Neural progenitor cell (in vitro differentiated cells): ENCODE data around the gene H2BK1. TPM values are rescaled to one million over a fixed set of nuclear protein-coding genes. Genes with fewer than 3 reads are reported as not detected.
A peak's percentile ranks its signal among the peaks of the same experiment; 100 is the strongest.

Experiments
- DNase-seq: peaks from one replicate; pipeline ENCODE4 v3.0.0-alpha.2; 2016; ENCODE audit warnings: low spot score
- H2AFZ ChIP-seq: fragments of 200-600 bp; sonication (generic); replicated peaks from 2 replicates; pipeline ENCODE4 v1.6.1; 2016; ENCODE audit warnings: antibody characterized with exemption
- H3F3A ChIP-seq: fragments of 200-600 bp; sonication (generic); 2 replicates; pipeline ENCODE4 v1.6.1; 2016; ENCODE audit warnings: antibody characterized with exemption, low read depth
- H3K27ac ChIP-seq: fragments of 200-600 bp; sonication (generic); 2 replicates; pipeline ENCODE4 v1.5.1; 2016; ENCODE audit warnings: mild to moderate bottlenecking
- H3K27me3 ChIP-seq: fragments of 200-600 bp; sonication (generic); 2 replicates; pipeline ENCODE4 v1.6.1; 2016; ENCODE audit warnings: mild to moderate bottlenecking, moderate library complexity
- H3K36me3 ChIP-seq: fragments of 200-600 bp; sonication (generic); 2 replicates; pipeline ENCODE4 v1.5.1; 2016
- H3K4me1 ChIP-seq: fragments of 200-600 bp; sonication (generic); 2 replicates; pipeline ENCODE4 v1.6.1; 2016; ENCODE audit warnings: mixed run types
- H3K4me2 ChIP-seq: fragments of 200-600 bp; sonication (generic); 2 replicates; pipeline ENCODE4 v1.6.1; 2016
- H3K4me3 ChIP-seq: fragments of 200-600 bp; sonication (generic); 2 replicates; pipeline ENCODE4 v1.5.1; 2016
- H3K79me2 ChIP-seq: fragments of 200-600 bp; sonication (generic); 2 replicates; pipeline ENCODE4 v1.6.1; 2016; ENCODE audit warnings: low read depth
- H3K9ac ChIP-seq: fragments of 200-600 bp; sonication (generic); 2 replicates; pipeline ENCODE4 v1.6.1; 2016
- H3K9me3 ChIP-seq: fragments of 200-600 bp; sonication (generic); 2 replicates; pipeline ENCODE4 v1.5.1; 2016; ENCODE audit warnings: low read depth
- H4K20me1 ChIP-seq: fragments of 200-600 bp; sonication (generic); 2 replicates; pipeline ENCODE4 v1.6.1; 2016; ENCODE audit warnings: low read depth
- H3K27ac Mint-ChIP-seq: 3 replicates; pipeline ENCODE4 v1.8.0; 2021; ENCODE audit warnings: mixed read lengths
- H3K27me3 Mint-ChIP-seq: 2 replicates; pipeline ENCODE4 v1.8.0; 2022; ENCODE audit warnings: low read depth, mild to moderate bottlenecking, inconsistent platforms, moderate library complexity, mixed read lengths; ENCODE audit not compliant: insufficient read depth
- H3K36me3 Mint-ChIP-seq: 3 replicates; pipeline ENCODE4 v1.8.0; 2021; ENCODE audit warnings: mixed read lengths
- H3K4me1 Mint-ChIP-seq: 3 replicates; pipeline ENCODE4 v1.8.0; 2021; ENCODE audit warnings: mixed read lengths
- H3K4me3 Mint-ChIP-seq: 3 replicates; pipeline ENCODE4 v1.8.0; 2021; ENCODE audit warnings: mild to moderate bottlenecking, moderate library complexity, mixed read lengths
- H3K9me3 Mint-ChIP-seq: 3 replicates; pipeline ENCODE4 v1.8.0; 2020; ENCODE audit warnings: mixed read lengths
- EZH2 ChIP-seq: fragments of 200-600 bp; sonication (generic); IDR thresholded peaks from 2 replicates; pipeline ENCODE4 v1.6.1; 2017; ENCODE audit warnings: antibody characterized with exemption, mild to moderate bottlenecking, moderate library complexity
- EZH2phosphoT487 ChIP-seq: fragments of 200-600 bp; sonication (generic); IDR thresholded peaks from 2 replicates; pipeline ENCODE4 v1.6.1; 2017; ENCODE audit warnings: antibody characterized with exemption
- total RNA-seq: library from RNA; depleted of rRNA; stranded (reverse); fragments of >200 nt; gene quantifications from 2 replicates; pipeline ENCODE4 v1.2.3, GENCODE V29; 2015; ENCODE audit warnings: low replicate concordance
- TF ChIP-seq, protein P1 (sequence below): fragments of 200-600 bp; sonication (generic); IDR thresholded peaks from 2 replicates; pipeline ENCODE4 v1.5.1; 2017; ENCODE audit warnings: antibody characterized with exemption, mild to moderate bottlenecking

Gene H2BK1
- total RNA-seq, 1 donor from 2014 or later = not detected

DNA sequence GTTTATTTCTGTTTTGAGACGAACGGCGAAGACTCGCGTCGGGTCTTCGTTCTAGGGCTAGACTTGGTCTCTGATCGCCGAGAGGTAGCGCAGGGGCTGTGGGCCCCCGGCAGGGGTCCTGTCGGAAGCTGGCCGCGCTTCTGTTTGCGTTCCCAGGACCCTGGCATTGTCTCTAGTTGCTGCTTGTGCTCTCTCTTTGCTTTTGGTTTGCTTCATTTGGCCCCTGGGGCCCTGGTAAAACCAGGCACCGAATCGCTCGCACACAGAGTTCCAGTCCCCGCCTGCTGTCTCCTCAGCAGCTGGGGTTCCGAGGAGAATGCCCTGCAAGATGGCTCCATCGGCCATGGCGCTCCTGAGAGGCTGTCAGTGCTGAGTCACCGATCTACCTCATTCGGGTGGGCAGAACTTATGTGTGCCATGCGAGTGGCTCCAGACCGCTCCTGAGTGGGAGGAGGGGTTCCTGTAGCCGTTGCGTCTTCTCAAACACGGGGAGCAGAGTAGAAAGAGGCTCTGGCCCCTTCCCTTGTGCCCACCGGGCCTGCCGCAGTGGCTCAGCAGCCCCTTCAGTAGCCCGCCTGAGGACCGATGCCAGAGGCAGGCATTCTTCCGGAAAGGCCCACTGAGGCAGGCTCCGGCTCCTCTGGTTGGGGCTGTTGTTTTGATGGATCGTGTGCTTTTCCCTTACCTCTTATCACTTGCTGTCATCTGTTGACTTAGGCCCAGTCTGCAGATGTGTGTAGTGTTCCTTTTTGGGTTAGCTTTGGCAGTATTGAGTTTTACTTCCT, 22.8 kb upstream of the H2BK1 start:
- Mint-ChIP-seq H3K27ac (peak overlapping the region; percentile 37), H3K9me3 (no peaks in the 10 kb centered on the region), H3K36me3 (peaks cover 4% of the 10 kb centered on the region), H3K27me3 (peaks cover 11% of the 10 kb centered on the region), H3K4me3 (peak overlapping the region; percentile 97), H3K4me1 (peaks cover 29% of the 10 kb centered on the region)
- Histone ChIP-seq H3F3A (peaks cover 10% of the 10 kb centered on the region), H3K27ac (no peak overlapping the region), H3K79me2 (peaks cover 26% of the 10 kb centered on the region), H3K27me3 (no peaks in the 10 kb centered on the region), H3K4me2 (peak overlapping the region; percentile 95), H4K20me1 (peaks cover 16% of the 10 kb centered on the region), H3K9me3 (no peaks in the 10 kb centered on the region), H3K4me1 (peaks cover 21% of the 10 kb centered on the region), H3K4me3 (peak overlapping the region; percentile 88), H3K36me3 (no peaks in the 10 kb centered on the region), H3K9ac (peak overlapping the region; percentile 78), H2AFZ (peak overlapping the region; percentile 77)
- TF ChIP-seq EZH2phosphoT487 (no peak), EZH2 (no peak)
- TF ChIP-seq, protein P1, sequence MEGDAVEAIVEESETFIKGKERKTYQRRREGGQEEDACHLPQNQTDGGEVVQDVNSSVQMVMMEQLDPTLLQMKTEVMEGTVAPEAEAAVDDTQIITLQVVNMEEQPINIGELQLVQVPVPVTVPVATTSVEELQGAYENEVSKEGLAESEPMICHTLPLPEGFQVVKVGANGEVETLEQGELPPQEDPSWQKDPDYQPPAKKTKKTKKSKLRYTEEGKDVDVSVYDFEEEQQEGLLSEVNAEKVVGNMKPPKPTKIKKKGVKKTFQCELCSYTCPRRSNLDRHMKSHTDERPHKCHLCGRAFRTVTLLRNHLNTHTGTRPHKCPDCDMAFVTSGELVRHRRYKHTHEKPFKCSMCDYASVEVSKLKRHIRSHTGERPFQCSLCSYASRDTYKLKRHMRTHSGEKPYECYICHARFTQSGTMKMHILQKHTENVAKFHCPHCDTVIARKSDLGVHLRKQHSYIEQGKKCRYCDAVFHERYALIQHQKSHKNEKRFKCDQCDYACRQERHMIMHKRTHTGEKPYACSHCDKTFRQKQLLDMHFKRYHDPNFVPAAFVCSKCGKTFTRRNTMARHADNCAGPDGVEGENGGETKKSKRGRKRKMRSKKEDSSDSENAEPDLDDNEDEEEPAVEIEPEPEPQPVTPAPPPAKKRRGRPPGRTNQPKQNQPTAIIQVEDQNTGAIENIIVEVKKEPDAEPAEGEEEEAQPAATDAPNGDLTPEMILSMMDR = no peak
- peak; percentile 59 for DNase-seq

DNA sequence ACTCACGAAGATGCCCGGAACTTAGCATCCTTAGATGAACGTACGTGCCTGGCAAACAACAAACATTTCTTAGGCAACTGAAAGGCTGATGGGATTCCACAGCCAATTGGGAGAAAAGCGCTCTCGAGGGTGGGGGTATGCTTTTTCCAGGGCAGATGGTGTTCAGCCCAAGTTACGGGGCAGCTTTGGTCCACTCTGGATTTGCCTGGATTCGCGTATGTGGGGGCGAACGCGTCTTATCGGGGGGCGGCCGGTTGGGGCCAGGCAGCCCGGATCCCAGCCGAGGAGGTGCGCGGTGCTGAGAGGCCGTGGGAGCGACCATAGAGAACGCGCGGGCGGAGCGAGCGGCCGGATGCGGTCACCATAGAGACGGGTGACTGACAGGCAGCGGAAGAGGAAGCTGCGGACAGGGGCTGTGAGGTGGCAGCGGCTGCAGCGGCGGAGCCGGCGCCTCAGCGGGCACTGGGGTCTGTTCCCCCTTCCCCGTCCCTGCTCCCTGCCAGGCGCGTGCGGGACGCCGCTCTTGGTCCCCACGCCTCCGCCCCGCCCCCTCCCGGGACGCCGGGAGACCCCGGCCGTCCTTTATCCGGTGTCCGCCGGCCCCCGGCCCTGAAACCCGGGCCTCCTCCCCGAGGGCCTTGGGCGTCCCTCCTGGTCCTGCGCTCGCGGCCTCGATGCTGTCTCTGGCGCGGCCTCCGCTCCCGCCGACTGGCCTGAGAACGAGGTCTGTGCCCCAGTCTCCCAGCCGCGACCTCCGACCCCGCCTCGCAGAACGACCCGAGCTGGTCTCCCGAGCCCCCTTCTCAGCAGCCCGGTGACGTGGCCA, 22.0 kb upstream of the H2BK1 start, which contains the start of gene CHPF2:
CHPF2 (plus strand) TSS at position 393 of the 826 bp plus-strand sequence. CDS start 1,529 bp downstream, outside the sequence.
- peak; percentile 92 for DNase-seq
- H3K4me3 Mint-ChIP-seq = peak within 1 kb of the TSS; percentile 98
- H3K4me1 ChIP-seq = peaks cover 26% of the 10 kb centered on the region
- peaks cover 16% of the 10 kb centered on the region for H4K20me1 ChIP-seq
- H3K4me3 ChIP-seq = peak within 1 kb of the TSS; percentile 88
- H3F3A ChIP-seq = peaks cover 18% of the 10 kb centered on the region
- H3K27me3 Mint-ChIP-seq = peaks cover 11% of the 10 kb centered on the region
- peak within 1 kb of the TSS; percentile 40 for H3K27ac ChIP-seq
- peak within 1 kb of the TSS; percentile 95 for H2AFZ ChIP-seq
- peaks cover 26% of the 10 kb centered on the region for H3K79me2 ChIP-seq
- H3K9me3 ChIP-seq = no peaks in the 10 kb centered on the region
- H3K27ac Mint-ChIP-seq = peak within 1 kb of the TSS; percentile 97
- peak within 1 kb of the TSS; percentile 95 for H3K4me2 ChIP-seq
- no peaks in the 10 kb centered on the region for H3K27me3 ChIP-seq
- peak within 1 kb of the TSS; percentile 78 for H3K9ac ChIP-seq
- H3K36me3 Mint-ChIP-seq = peaks cover 4% of the 10 kb centered on the region
- no peaks in the 10 kb centered on the region for H3K9me3 Mint-ChIP-seq
- H3K4me1 Mint-ChIP-seq = peaks cover 35% of the 10 kb centered on the region
- H3K36me3 ChIP-seq = no peaks in the 10 kb centered on the region
- TF ChIP-seq EZH2phosphoT487 (no peak), EZH2 (peak; percentile 45)

DNA sequence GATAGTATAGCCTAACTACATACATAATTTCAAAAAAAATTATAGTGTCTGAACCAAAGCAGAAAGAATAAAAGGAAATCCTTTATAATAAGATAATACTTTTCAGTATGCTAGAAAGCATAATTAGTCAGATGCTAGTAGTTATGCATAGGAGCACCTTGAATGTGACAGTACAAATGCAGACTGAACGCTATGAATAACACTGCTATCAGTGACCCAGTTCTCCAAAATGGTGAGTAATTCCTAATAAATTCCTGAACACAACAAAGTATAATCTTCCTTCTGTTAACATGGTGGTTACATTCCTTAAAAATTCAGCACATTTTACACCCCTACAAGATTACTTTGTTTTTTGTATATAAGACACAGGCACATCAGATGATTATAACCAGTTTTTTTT, 20.8 kb upstream of the H2BK1 start:
- H3K27ac ChIP-seq = no peak overlapping the region
- peaks cover 33% of the 10 kb centered on the region for H3K79me2 ChIP-seq
- TF ChIP-seq EZH2 (no peak), EZH2phosphoT487 (no peak)
- TF ChIP-seq, protein P1 = no peak
- no peaks in the 10 kb centered on the region for H3K36me3 Mint-ChIP-seq
- peaks cover 28% of the 10 kb centered on the region for H3K4me1 ChIP-seq
- no peaks in the 10 kb centered on the region for H3K9me3 Mint-ChIP-seq
- no peak overlapping the region for H3K27ac Mint-ChIP-seq
- no peak overlapping the region for H3K9ac ChIP-seq
- H2AFZ ChIP-seq = no peak overlapping the region
- H3K36me3 ChIP-seq = no peaks in the 10 kb centered on the region
- H3K4me3 Mint-ChIP-seq = peak overlapping the region; percentile 98
- peak overlapping the region; percentile 95 for H3K4me2 ChIP-seq
- no peaks in the 10 kb centered on the region for H3K9me3 ChIP-seq
- DNase-seq = no peak
- peaks cover 20% of the 10 kb centered on the region for H4K20me1 ChIP-seq
- no peaks in the 10 kb centered on the region for H3K27me3 ChIP-seq
- H3F3A ChIP-seq = peaks cover 19% of the 10 kb centered on the region
- H3K27me3 Mint-ChIP-seq = peaks cover 11% of the 10 kb centered on the region
- H3K4me3 ChIP-seq = no peak overlapping the region
- H3K4me1 Mint-ChIP-seq = peaks cover 46% of the 10 kb centered on the region
